ENCODE measurements around the gene MT1G.

Gene MT1G

DNA sequence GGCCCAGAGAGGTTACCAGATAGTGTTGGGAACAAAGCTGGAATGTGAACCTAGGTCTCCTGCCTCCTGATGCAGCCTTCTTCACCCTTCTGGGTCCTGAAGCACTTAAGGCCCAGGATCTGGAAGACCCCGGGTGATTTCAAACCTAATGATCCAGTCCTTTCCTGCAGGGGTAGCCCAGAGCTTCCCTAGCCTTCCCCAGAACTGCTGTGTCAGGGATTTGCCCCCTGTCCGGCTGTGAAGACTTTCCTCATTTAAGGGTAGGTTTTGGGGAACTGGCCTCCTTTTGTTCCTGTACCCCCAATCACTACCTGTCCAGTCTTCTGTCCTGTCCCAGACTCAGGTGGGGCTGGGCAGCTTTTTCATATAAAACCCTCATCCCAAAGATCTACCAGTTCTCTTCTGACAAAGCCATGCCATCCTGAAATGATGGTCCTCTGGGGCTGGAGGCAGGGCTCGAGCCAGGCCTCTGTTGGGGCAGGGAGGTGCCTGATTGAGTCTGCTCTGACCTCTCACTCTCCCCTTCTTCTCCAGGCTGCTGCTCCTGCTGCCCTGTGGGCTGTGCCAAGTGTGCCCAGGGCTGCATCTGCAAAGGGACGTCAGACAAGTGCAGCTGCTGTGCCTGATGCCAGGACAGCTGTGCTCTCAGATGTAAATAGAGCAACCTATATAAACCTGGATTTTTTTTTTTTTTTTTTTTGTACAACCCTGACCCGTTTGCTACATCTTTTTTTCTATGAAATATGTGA is 15.7 kb upstream of the MT1G start:
- TF ChIP-seq L3MBTL2 (conservative IDR thresholded peaks at IDR 0.05): no peak
- TF ChIP-seq HDGF (IDR thresholded peaks at IDR 0.05; ENCODE audit: borderline replicate concordance): no peak
- no peak for TF ChIP-seq LEF1 (IDR thresholded peaks at IDR 0.05; ENCODE audit: borderline replicate concordance)
- TF ChIP-seq TARDBP (IDR thresholded peaks at IDR 0.05): no peak
- TF ChIP-seq ELF4 (IDR thresholded peaks at IDR 0.05): no peak
- TF ChIP-seq, protein P1, sequence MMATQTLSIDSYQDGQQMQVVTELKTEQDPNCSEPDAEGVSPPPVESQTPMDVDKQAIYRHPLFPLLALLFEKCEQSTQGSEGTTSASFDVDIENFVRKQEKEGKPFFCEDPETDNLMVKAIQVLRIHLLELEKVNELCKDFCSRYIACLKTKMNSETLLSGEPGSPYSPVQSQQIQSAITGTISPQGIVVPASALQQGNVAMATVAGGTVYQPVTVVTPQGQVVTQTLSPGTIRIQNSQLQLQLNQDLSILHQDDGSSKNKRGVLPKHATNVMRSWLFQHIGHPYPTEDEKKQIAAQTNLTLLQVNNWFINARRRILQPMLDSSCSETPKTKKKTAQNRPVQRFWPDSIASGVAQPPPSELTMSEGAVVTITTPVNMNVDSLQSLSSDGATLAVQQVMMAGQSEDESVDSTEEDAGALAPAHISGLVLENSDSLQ (IDR thresholded peaks at IDR 0.05): no peak
- no peak for TF ChIP-seq SUZ12 (IDR thresholded peaks at IDR 0.05)
- ChIA-PET CTCF (interaction anchor here (0.7 kb wide), 2 partner anchors 80 to 677 kb away, joined by 3 read pairs; no protein-coding TSS in a partner anchor), POLR2A (interaction anchor here (1.9 kb wide), 1 partner anchor 19 kb away, joined by 6 read pairs; no protein-coding TSS in a partner anchor)
- no peak for DNase-seq (ENCODE audit: extremely low spot score)

GRCh38 chr16:56682703-56683397 is 15.0 kb upstream of the MT1G start:
- ChIA-PET CTCF (interaction anchor here (0.7 kb wide), 2 partner anchors 79 to 678 kb away, joined by 3 read pairs; no protein-coding TSS in a partner anchor), POLR2A (interaction anchor here (1.0 to 1.9 kb wide), 3 partner anchors 19 to 75 kb away, joined by 3 to 6 read pairs (median 3); partner anchors contain the start of gene MT2A)
- no peak for DNase-seq (ENCODE audit: extremely low spot score)
- TF ChIP-seq SUZ12 (IDR thresholded peaks at IDR 0.05) (no peak), L3MBTL2 (conservative IDR thresholded peaks at IDR 0.05) (no peak), FOXK2 (IDR thresholded peaks at IDR 0.05) (no peak), SP1 (IDR thresholded peaks at IDR 0.05) (no peak), NFRKB (IDR thresholded peaks at IDR 0.05) (no peak), FOXA1 (IDR thresholded peaks at IDR 0.05) (no peak), BHLHE40 (IDR thresholded peaks at IDR 0.05; ENCODE audit: borderline replicate concordance) (no peak), TARDBP (IDR thresholded peaks at IDR 0.05) (no peak), ARNT (IDR thresholded peaks at IDR 0.05) (no peak), LEF1 (IDR thresholded peaks at IDR 0.05; ENCODE audit: borderline replicate concordance) (no peak), ZNF384 (IDR thresholded peaks at IDR 0.05) (no peak), HDGF (IDR thresholded peaks at IDR 0.05; ENCODE audit: borderline replicate concordance) (no peak), ELF4 (IDR thresholded peaks at IDR 0.05) (no peak), CTBP1 (IDR thresholded peaks at IDR 0.05; ENCODE audit: borderline replicate concordance) (no peak)
- TF ChIP-seq, protein P1 (IDR thresholded peaks at IDR 0.05): no peak

DNA sequence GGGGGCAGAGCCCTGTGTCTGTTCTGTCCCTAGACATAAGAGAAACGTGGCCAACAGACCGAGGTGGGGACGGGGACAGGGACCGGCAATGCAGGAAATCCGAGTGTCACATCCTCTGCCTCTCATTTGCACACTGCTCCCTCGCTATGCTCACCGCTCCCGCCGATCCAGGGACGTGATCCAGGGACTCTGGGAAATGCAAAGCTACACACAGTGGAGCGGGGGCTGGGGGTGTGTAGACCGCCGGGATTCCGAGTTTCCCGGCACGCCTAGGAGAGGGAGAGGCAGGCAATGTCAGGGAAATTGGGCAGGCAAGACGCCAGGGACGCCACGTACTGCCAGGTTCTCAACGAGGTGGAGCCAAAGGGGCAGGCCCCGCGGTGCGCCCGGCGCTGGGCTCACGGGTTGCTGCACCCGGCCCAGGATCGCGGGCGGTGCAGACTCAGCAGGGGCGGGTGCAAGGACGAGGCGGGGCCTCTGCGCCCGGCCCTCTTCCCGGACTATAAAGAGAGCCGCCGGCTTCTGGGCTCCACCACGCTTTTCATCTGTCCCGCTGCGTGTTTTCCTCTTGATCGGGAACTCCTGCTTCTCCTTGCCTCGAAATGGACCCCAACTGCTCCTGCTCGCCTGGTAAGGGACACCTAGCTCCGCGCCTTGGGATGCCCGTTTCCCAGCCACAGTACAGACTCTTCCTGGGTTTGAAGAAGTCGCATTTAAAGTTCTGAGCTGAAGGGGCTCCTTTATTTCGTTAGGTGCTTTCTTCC is 14.3 kb upstream of the MT1G start, which contains the start of gene MT1X:
TSS of gene MT1X (plus strand) at position 532 of the 764 bp plus-strand sequence. CDS start at position 603, 71 bp downstream.
- ChIA-PET CTCF (interaction anchor here (0.6 kb wide), 1 partner anchor 20 kb away, joined by 3 read pairs; no protein-coding TSS in a partner anchor), POLR2A (interaction anchor here (1.0 to 1.9 kb wide), 4 partner anchors 20 to 74 kb away, joined by 3 to 6 read pairs (median 3); partner anchors contain the start of gene MT2A)
- TF ChIP-seq FOXK2 (IDR thresholded peaks at IDR 0.05) (no peak), ARNT (IDR thresholded peaks at IDR 0.05) (0 out of 2 replicates have a peak, but pooled peaks have one; percentile 13), ELF4 (IDR thresholded peaks at IDR 0.05) (peak; percentile 19; the same call in 1 of the 2 replicates)
- DNase-seq (ENCODE audit: extremely low spot score): peak; percentile 87

DNA sequence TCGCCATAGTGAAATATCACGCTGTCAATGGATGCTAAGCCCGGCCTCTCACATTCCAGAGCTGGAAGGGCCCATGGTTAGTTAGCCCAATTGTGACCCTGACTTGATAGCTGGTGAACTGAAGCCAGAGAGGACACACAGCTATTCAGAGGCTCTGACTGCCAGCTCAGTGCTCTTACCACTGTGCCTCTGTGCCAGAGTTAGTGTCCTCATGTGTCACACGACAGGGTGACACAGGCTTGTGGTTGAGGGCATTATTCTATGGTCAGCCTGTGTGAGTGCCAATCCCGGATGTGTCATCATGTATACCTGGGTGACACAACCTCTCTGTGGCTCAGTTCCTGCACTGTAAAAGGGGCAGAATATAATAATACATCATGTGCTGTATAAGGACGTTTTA is 12.0 kb upstream of the MT1G start:
- no peak for DNase-seq (ENCODE audit: extremely low spot score)
- ChIA-PET POLR2A (no interaction called here), CTCF (interaction anchor here (0.6 kb wide), 1 partner anchor 15 kb away, joined by 4 read pairs; no protein-coding TSS in a partner anchor)
- TF ChIP-seq FOXA1 (IDR thresholded peaks at IDR 0.05): no peak
- TF ChIP-seq L3MBTL2 (conservative IDR thresholded peaks at IDR 0.05): no peak
- TF ChIP-seq HDGF (IDR thresholded peaks at IDR 0.05; ENCODE audit: borderline replicate concordance): no peak
- no peak for TF ChIP-seq ZNF384 (IDR thresholded peaks at IDR 0.05)
- TF ChIP-seq NFRKB (IDR thresholded peaks at IDR 0.05): no peak

GRCh38 chr16:56679078-56679730 is 11.3 kb upstream of the MT1G start:
- no peak for DNase-seq (ENCODE audit: extremely low spot score)
- POLR2A ChIA-PET: no interaction called here
- CTCF ChIA-PET: interaction anchor here (0.6 kb wide), 1 partner anchor 15 kb away, joined by 4 read pairs; no protein-coding TSS in a partner anchor
- no peak for TF ChIP-seq CTBP1 (IDR thresholded peaks at IDR 0.05; ENCODE audit: borderline replicate concordance)
- TF ChIP-seq SUZ12 (IDR thresholded peaks at IDR 0.05): no peak
- TF ChIP-seq FOXM1 (IDR thresholded peaks at IDR 0.05; ENCODE audit: borderline replicate concordance): no peak
- no peak for TF ChIP-seq L3MBTL2 (conservative IDR thresholded peaks at IDR 0.05)
- TF ChIP-seq ZNF384 (IDR thresholded peaks at IDR 0.05): no peak
- TF ChIP-seq ELF4 (IDR thresholded peaks at IDR 0.05): no peak
- no peak for TF ChIP-seq LEF1 (IDR thresholded peaks at IDR 0.05; ENCODE audit: borderline replicate concordance)
- TF ChIP-seq FOXA1 (IDR thresholded peaks at IDR 0.05): no peak

DNA sequence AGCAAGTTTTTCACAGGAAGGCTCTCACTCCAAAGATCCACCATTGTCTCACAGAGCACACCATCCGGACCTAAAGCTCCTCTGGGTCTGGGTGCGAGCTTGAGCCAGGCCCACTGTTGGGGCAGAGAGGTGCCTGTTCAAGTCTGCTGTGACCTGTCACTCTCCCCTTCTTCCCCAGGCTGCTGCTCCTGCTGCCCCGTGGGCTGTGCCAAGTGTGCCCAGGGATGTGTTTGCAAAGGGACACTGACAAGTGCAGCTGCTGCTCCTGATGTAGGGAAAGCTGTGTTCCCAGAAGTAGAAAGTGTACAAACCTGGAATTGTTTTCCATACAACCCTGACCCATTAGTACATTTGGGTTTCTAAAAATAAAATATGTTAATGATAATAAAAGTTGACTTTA is 9.6 kb upstream of the MT1G start:
- CTCF ChIA-PET: interaction anchor here (0.6 kb wide), 1 partner anchor 101 kb away, joined by 3 read pairs; no protein-coding TSS in a partner anchor
- TF ChIP-seq ZNF384 (IDR thresholded peaks at IDR 0.05): no peak
- TF ChIP-seq HDGF (IDR thresholded peaks at IDR 0.05; ENCODE audit: borderline replicate concordance): no peak
- TF ChIP-seq SP1 (IDR thresholded peaks at IDR 0.05): no peak
- TF ChIP-seq NFRKB (IDR thresholded peaks at IDR 0.05): no peak
- TF ChIP-seq L3MBTL2 (conservative IDR thresholded peaks at IDR 0.05): no peak
- TF ChIP-seq BHLHE40 (IDR thresholded peaks at IDR 0.05; ENCODE audit: borderline replicate concordance): no peak
- TF ChIP-seq TARDBP (IDR thresholded peaks at IDR 0.05): no peak
- no peak for TF ChIP-seq FOXM1 (IDR thresholded peaks at IDR 0.05; ENCODE audit: borderline replicate concordance)
- TF ChIP-seq ELF4 (IDR thresholded peaks at IDR 0.05): no peak
- TF ChIP-seq SUZ12 (IDR thresholded peaks at IDR 0.05): no peak
- TF ChIP-seq LEF1 (IDR thresholded peaks at IDR 0.05; ENCODE audit: borderline replicate concordance): no peak
- TF ChIP-seq, protein P1 (IDR thresholded peaks at IDR 0.05): no peak
- no peak for TF ChIP-seq FOXK2 (IDR thresholded peaks at IDR 0.05)
- no peak for TF ChIP-seq ARNT (IDR thresholded peaks at IDR 0.05)
- no peak for DNase-seq (ENCODE audit: extremely low spot score)
- POLR2A ChIA-PET: no interaction called here

Measured in HEK293T (cell line).